Chondrocyte (in vitro differentiated cells): Measurements from ENCODE around the gene GINS1. TPM values are rescaled to one million over a fixed set of nuclear protein-coding genes. Genes with fewer than 3 reads are reported as not detected.

Experiments used
- DNase-seq: peaks from one replicate; pipeline ENCODE4 v3.0.0; 2021; ENCODE audit warnings: mixed read lengths, low spot score
- H3K27ac Mint-ChIP-seq: one replicate; pipeline ENCODE4 v1.8.0; 2021; ENCODE audit warnings: mild to moderate bottlenecking, moderate library complexity, mixed read lengths; ENCODE audit not compliant: unreplicated experiment
- H3K27me3 Mint-ChIP-seq: 2 replicates; pipeline ENCODE4 v1.8.0; 2021; ENCODE audit warnings: low read depth, mixed read lengths
- H3K36me3 Mint-ChIP-seq: 2 replicates; pipeline ENCODE4 v1.8.0; 2021; ENCODE audit warnings: low read depth, mixed read lengths
- H3K4me1 Mint-ChIP-seq: 2 replicates; pipeline ENCODE4 v1.8.0; 2021; ENCODE audit warnings: low read depth, mild to moderate bottlenecking, mixed read lengths
- H3K4me3 Mint-ChIP-seq: one replicate; pipeline ENCODE4 v1.8.0; 2021; ENCODE audit warnings: mild to moderate bottlenecking, moderate library complexity, mixed read lengths; ENCODE audit not compliant: unreplicated experiment
- H3K9me3 Mint-ChIP-seq: 2 replicates; pipeline ENCODE4 v1.8.0; 2021; ENCODE audit warnings: low read depth, mixed read lengths
- total RNA-seq: library from RNA; stranded (reverse); gene quantifications from 3 replicates; pipeline ENCODE4 v1.2.1, GENCODE V29; 2021
- TF ChIP-seq, protein P1 (sequence below): fragments of 200-600 bp; sonication (generic); IDR thresholded peaks from 2 replicates; pipeline ENCODE4 v1.5.0; 2021; ENCODE audit warnings: antibody characterized with exemption, mild to moderate bottlenecking, moderate library complexity

GINS1 gene
- total RNA-seq, 1 donor from 2014 or later, result 3.5 TPM

DNA sequence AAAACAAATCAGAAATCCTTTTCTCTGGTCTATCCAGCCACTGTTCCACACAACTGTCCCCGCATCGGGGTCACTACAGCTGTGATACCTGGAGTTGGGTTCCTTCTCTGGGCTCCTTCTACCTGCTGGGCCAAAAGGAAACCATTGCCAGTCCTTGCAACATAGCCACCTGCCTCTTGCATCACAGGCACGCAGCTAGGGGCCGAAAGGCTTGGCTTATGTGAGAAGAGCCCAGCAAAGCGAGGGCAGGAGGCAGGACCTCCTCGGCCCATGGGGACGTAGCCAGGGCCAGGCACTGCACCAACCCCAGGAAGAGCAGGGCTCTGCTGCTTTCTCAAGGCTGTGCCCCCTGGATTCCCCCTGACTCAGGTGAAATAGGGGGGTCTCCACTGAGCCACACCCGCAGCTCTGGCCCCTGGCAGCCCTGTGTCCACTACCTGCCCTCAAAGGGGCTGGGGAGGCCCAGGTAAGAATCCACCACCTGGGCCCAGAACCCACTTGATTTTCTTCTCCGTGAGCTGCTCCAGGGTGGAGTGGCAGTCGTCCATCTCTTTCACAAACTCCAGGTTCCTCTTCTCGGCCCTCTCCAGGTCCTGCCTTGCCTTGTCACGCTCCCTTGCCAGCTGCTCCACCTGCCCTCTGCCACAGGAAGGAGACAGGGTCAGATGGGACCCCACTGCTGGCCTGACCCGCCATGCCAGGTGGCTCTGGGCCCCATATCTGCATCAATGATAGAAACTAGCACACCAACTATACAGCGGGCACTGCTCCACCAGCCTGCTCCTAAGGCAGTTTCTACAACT lies 88.9 kb downstream of the GINS1 start:
- no peaks in the 10 kb centered on the region for H3K9me3 Mint-ChIP-seq
- no peak overlapping the region for H3K4me3 Mint-ChIP-seq

DNA sequence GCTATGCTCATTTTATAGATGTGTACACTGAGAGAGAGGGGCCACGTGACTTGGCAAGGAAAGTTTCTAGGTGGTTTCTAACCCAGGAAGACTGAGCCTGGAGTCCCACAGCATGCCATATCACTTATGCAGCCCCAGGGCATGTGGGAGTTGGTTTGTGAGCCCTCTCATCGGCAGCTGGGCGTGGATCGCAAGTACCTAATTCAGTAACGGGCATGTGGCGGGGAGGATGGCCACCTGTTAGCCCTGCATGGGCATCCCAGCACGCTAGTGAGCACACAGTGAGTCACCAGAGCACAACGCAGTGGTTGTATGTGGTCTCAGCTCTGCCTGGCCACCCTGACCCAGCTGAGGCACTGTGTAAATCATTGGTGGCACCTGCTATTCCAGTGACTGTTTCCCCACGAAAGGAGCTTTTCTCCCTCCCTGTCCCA lies 89.5 kb downstream of the GINS1 start:
- Mint-ChIP-seq H3K36me3 (peaks cover 3% of the 10 kb centered on the region), H3K9me3 (no peaks in the 10 kb centered on the region), H3K27ac (no peak overlapping the region), H3K27me3 (no peaks in the 10 kb centered on the region), H3K4me3 (no peak overlapping the region), H3K4me1 (no peaks in the 10 kb centered on the region)
- no peak for DNase-seq
- TF ChIP-seq, protein P1, sequence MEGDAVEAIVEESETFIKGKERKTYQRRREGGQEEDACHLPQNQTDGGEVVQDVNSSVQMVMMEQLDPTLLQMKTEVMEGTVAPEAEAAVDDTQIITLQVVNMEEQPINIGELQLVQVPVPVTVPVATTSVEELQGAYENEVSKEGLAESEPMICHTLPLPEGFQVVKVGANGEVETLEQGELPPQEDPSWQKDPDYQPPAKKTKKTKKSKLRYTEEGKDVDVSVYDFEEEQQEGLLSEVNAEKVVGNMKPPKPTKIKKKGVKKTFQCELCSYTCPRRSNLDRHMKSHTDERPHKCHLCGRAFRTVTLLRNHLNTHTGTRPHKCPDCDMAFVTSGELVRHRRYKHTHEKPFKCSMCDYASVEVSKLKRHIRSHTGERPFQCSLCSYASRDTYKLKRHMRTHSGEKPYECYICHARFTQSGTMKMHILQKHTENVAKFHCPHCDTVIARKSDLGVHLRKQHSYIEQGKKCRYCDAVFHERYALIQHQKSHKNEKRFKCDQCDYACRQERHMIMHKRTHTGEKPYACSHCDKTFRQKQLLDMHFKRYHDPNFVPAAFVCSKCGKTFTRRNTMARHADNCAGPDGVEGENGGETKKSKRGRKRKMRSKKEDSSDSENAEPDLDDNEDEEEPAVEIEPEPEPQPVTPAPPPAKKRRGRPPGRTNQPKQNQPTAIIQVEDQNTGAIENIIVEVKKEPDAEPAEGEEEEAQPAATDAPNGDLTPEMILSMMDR, result no peak

More for the DNA sequence above, 88.9 kb downstream of the GINS1 start:
- H3K27ac Mint-ChIP-seq, result no peak overlapping the region
- H3K27me3 Mint-ChIP-seq, result no peaks in the 10 kb centered on the region
- TF ChIP-seq, protein P1, result no peak
- DNase-seq, result no peak
- no peaks in the 10 kb centered on the region for H3K4me1 Mint-ChIP-seq
- peaks cover 3% of the 10 kb centered on the region for H3K36me3 Mint-ChIP-seq

DNA sequence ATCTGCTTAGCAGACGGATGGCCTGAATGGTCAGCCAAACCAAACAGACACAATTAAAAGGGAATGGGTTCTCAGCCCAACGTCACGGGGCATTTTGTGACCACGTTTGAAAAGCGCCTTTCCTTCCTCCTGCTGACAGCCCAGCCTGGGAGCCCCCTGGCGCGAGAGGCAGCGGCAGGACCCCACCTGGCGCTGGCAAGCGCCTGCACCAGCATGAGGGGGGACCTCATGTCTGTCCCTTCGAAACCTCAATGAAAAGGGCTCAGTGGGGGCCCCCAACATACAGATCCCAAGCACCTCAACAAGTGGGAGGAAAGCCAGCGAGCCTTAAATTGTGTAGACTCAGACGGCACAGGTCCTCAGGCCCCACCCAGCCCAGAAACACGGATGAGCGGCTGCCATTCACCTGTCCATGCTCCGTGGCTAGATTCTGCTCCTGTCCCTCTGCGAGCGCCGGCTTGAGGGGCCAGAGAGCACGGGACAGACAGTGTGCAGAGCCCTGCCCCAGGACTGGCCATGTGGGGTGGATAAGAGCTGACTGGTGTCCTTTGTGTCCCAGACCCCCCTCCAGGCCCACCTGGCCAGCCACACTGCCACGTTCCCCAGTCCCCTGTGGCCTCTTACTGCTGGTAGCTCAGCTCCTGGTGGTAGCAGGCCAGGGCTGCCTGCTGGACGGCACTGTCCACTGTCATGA lies 90.3 kb downstream of the GINS1 start:
- Mint-ChIP-seq H3K4me1 (no peaks in the 10 kb centered on the region), H3K4me3 (no peak overlapping the region)
- no peak for DNase-seq

More for the DNA sequence above, 90.3 kb downstream of the GINS1 start:
- no peaks in the 10 kb centered on the region for H3K9me3 Mint-ChIP-seq
- H3K36me3 Mint-ChIP-seq, result peaks cover 7% of the 10 kb centered on the region
- TF ChIP-seq, protein P1, result no peak
- H3K27ac Mint-ChIP-seq, result no peak overlapping the region
- H3K27me3 Mint-ChIP-seq, result no peaks in the 10 kb centered on the region

Other genes starting within 250 kb of the GINS1 start
- 42.2 to 53.5 TPM (median 50.3 TPM) in 3 replicates for gene ENTPD6, start 212.0 kb upstream of the GINS1 start, total RNA-seq
- gene PYGB, start 159.6 kb upstream of the GINS1 start, total RNA-seq, result 130 to 171 TPM (median 170 TPM) in 3 replicates
- gene ABHD12, start 16.8 kb upstream of the GINS1 start, total RNA-seq, result 45.4 to 49.4 TPM (median 48.8 TPM) in 3 replicates
- 10.6 to 12.3 TPM (median 10.7 TPM) in 3 replicates for gene NINL, start 177.9 kb downstream of the GINS1 start, total RNA-seq
- gene NANP, start 216.3 kb downstream of the GINS1 start, total RNA-seq, result 6.8 to 7.8 TPM (median 7.6 TPM) in 3 replicates